T-helper 1 cell treated with Interleukin-12 subunit alpha and Interleukin-12 subunit beta and Interleukin-4 antibody, amounts not matched to agents 30 ng/mL and 1 ng/mL, for 36 hours (primary cell): ENCODE data around the gene MEGF9. TPM values are rescaled to one million over a fixed set of nuclear protein-coding genes. Genes with fewer than 3 reads are reported as not detected.

Experiments used
- total RNA-seq: library from RNA; stranded (reverse); gene quantifications from 2 replicates; pipeline ENCODE4 v1.2.3, GENCODE V29; 2022

The MEGF9 gene
- total RNA-seq, 1 donor from 2014 or later: 10.1 TPM

Other genes starting within 250 kb of the MEGF9 start
- 72.2 and 77.9 TPM in 2 replicates for gene CDK5RAP2, start 134.3 kb downstream of the MEGF9 start, total RNA-seq
- 85.0 and 88.7 TPM in 2 replicates for gene FBXW2, start 78.9 kb upstream of the MEGF9 start, total RNA-seq
- gene PSMD5, start 128.5 kb upstream of the MEGF9 start, total RNA-seq: 53.3 and 54.0 TPM in 2 replicates
- 207 and 213 TPM in 2 replicates for gene PHF19, start 162.7 kb upstream of the MEGF9 start, total RNA-seq
- 97.1 and 97.7 TPM in 2 replicates for gene TRAF1, start 212.3 kb upstream of the MEGF9 start, total RNA-seq